Stimulated activated CD4-positive, alpha-beta T cell treated with anti-CD3 and anti-CD28 coated beads, Interleukin-15, amount 100 ng/mL, for 24 hours (primary cell): ENCODE data around the gene PTPRE.

Experiments
- DNase-seq: peaks from one replicate; pipeline ENCODE4 v3.0.0-alpha.2; 2020

PTPRE gene

DNA sequence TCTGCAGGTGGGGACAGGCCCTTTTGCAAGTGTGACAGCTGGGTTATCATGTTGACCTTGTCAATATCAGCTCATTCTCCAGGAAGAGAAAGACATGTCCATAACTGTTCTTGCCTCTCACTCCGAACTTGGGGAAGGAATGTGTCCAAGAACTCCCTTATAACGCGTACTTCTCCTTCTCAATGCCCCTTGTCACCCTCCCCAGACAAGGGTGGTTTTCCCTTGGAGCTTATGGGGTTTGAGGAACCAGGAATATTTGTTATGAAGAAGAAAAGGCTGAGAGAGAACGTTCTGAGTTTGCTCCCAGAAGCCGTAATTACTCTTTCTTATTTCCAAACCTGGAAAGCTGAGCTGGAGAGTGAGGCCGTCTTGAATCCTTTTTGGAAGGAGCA lies 141.9 kb downstream of the PTPRE start:
- no peak for DNase-seq

DNA sequence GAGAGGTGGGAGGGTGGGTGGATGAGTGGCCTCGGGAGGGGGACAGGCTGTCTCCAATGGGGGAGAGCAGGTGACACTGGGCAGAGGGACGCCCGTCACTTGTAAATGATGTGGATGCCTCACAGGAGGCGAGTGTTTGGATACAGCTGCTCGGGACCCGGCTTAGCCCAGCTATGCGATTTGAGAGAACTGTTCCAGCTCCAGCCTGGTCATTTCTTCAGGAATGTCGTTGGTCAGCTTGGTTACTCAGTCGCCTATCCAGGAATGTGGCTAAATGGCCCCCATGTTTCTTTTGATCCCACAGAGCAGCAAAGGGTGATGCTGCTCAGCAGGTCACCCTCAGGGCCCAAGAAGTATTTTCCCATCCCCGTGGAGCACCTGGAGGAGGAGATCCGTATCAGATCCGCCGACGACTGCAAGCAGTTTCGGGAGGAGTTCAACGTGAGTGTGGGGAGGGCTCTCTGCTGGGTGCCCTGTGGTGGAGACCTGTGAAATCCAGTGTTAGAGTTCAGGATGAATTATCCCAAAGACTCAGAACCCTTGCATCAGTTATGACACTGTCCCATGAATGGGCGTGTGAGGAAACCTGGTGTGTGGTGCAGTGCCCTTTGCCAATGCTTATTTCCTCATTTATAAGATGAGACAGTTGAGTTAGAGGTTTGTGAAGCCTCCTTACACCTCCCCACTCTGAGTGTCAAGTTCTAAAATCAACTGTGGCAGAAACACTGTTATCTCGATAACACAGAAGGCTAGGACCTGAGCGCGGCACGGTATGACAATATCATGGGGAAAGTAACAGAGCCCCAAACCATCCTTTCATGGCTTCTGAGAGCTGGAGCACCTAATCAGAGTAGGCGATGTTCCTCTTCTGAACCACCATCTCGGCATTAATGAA lies 142.6 kb downstream of the PTPRE start:
- DNase-seq, result no peak

DNA sequence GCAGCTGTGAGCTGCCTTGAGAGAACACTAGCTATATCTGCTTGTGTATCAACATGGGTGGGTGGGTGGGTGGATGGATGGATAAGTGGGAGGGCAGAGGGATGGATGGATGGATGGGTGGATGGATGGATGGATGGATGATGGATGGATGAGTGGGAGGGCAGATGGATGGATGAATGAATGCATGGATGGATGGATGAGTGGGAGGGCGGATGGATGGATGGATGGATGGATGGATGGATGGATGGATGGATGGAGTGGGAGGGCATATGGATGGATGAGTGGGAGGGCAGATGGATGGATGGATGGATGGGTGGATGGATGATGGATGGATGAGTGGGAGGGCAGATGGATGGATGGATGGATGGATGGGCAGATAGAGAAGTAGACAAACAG lies 143.2 kb downstream of the PTPRE start:
- no peak for DNase-seq

- no peak for DNase-seq
Observed at GRCh38 chr10:128050936-128051335, 144.0 kb downstream of the PTPRE start.

DNA sequence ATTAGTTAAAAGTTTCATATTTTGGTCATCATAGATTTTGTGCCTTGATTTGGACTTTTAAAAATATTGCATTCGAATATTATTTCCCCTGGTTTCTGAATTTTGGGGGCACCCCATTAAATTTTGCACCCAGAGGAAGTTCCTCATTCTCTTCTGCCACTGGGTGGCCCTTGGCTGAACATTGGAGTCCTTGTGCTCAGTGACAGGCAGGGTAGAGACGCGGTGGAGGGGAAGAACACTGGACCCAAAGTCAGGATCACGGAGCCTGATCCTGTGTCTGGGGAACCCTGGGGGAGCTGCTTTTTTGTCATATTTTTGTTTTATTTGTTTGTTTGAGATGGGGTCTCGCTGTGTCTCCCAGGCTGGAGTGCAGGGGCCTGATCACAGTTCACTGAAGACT lies 144.6 kb downstream of the PTPRE start:
- no peak for DNase-seq

- no peak for DNase-seq
Observed at GRCh38 chr10:128052696-128053095, 145.8 kb downstream of the PTPRE start.

DNA sequence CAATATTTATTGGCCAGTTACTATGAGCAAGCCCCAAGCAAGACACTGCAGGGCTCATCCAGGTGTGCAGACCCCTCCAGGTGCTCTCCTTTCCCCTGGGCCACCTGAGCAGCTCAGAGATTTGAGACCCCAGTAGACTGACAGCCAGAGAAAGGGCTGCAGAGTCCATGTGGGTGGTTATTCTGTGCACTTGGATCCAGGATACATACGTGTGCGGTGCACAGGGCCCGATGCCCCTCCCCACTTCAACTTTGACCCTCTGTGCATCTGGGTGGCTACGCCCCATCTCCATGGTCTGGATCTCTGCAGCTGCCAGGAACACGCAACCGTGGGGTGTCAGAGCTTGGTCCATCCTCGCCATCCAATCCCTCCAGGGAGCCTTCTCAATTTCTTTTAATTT lies 146.5 kb downstream of the PTPRE start:
- no peak for DNase-seq

DNA sequence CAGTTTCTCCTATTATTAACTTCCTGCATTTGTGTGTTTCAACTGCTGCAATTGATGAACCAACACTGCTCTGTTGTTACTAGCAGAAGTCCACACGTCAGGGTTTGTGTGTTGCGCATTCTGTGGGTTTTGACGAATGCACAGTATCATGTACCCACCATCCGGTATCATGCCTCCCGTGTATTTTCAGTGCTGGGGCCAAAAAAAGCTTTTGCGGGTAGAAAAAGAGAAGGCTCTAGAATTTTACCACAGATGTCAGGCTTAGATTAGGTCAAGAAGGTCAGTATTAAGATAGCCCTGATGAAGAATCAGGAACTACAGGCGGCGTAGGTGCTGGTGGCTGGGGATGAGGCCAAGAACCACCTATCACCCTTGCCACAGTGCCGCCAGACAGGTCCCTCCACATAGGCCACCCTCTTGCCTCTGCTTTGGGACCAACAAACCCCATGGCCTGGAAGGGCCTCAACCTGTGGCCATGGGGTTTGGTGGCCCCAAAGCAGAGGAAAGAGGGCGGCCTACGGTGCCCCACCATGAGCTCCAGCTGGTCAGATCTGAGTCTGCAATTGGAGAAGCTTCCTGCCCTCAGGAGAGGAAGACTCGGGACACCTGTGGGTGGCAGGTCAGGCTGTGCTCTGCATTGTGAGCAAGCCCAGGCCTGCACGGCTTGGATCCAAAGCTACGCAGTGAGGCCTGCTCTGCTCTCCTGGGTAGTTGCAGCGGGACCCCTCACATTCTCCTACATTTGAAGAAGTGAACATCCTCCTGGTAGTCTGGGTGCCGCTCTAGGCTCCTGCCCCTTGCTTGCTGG lies 147.5 kb downstream of the PTPRE start:
- no peak for DNase-seq

GRCh38 chr10:128055061-128055868 lies 148.4 kb downstream of the PTPRE start:
- DNase-seq, result no peak

DNA sequence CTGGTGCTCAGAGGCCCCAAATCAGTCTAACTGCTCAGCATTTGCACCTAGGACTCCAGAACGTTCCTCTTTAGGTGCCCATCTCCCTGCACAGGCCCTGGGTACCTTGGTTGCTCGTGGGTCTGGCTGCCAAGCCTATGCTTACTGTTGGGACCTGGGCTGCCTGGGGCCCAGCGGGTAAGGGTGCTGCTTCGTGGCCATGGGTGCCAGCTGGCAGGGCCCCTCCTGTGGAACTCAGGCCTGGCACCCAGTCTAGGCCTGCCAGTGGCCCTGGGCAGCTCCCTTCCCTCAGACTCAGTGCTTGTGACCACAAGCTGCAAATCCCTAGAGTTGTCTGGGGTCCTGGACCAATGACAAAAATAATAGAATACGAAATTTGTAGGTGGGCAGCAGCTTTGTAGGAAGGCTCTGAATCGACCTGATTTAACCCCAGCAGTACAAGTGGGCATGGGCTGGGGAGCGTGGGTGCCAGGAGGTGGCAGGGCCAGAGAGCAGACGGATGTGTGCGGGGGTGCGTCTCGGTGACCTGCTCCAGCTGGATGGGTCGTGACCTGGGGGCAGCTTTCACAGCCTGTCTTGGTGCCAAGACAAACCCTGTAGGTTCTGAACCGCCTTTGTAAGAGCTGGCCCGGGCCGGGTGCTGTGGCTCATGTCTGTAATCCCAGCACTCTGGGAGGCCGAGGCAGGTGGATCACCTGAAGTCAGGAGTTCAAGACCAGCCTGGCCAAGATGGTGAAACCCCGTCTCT lies 149.6 kb downstream of the PTPRE start:
- DNase-seq, result no peak

DNA sequence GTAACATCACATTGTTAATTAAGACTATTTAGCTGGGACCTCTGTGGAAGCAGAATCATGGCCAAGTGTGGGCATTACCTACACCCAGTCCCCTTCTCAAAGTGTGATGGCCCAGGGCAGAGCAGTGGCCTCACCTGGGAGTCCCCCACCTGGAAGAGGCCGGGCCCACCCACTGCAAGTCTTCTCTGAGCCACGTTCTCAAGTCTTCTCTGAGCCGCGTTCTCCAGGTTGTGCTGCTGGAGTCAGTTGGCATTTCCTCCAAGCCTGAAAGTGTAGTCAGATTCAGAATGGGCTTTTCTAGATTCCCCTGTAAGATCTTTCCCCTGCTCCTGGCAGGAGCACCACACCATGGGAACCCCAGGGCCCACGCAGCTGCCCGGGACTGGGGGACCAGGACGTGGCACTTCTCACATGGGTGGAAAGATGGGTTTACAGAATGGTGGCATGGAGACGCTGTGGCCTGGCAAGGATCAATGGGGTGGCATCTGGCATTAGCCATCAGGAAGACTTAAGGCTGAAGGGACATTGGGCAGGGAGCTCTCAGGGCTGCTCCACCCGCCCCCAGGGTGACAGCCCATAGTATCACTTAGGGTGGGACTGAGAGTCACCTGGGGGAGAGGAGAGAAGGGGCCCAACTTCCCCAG lies 151.3 kb downstream of the PTPRE start:
- no peak for DNase-seq

GRCh38 chr10:128058750-128059134 lies 151.8 kb downstream of the PTPRE start:
- DNase-seq, result no peak

DNA sequence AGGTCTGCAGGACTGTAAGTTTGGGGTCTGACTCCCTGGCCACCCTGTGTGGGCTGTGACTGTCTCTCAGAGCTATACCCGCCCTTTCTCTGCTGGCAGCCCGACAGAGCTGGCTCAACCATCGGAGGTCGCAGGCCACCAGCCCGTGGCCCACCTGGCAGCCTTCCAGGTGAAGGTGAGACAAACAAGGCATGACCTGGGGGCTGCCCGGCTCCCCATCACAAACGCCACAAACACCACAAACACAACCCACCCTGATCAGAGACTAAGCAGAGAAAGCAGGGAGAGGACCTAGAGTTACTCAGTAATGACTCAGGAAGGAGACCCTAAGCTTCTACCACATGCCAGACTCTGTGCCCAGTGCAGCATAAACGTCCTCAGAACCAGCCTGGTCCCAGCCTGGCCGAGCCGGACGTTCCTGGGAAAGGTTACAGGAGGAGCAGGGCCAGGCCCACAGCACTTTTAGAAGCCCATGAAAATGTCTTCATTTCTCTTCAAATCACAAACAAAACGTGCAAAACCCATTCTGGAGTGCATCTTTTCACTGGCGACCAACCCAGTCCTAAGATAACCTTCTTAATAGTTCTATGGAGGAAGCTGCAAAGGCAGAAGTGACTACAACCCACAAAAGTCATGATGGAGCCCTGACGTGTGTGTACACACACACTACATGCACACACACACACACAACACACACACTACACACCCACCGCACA lies 152.5 kb downstream of the PTPRE start:
- no peak for DNase-seq

GRCh38 chr10:128059982-128060293 lies 153.0 kb downstream of the PTPRE start:
- DNase-seq, result no peak

DNA sequence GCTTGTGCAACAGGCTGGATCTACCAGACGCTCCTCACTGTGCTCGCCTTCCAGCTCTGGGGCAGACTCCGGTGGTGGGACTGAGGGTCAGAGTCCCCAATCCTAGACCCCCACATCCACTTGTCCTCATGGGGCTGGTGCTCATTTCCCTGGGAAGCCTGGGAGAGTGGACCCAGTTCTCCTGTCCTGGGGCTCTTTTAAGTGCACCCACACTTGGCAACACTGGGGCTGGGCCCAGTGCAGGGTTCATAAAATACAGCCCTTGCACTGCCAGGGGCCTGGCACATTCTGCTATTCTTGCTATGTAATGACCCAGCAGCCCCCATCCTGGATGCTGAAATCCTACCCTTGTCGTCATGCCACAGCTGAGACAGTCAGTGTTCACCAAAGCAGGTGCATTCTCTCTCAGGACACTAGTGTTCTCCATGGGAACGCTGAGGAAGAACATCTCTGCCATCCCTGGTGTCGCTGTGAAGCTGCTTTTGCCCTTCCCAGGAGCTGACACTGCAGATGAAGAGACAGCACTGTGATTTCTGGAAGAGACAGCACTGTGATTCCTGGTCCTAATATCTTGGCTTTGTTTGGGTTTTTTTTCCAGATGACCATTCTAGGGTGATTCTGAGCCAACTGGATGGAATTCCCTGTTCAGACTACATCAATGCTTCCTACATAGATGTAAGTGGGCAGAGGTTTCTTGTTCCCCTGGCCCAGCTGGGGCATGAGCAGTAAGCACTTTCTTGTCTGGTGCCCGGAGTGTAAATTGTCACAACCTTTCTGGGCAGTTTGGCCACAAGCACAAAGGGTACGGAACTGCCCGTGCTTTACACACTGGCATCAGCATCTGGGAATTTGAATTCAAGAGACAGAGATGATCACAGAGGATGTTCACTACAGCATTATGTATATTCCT lies 153.7 kb downstream of the PTPRE start:
- DNase-seq, result no peak

GRCh38 chr10:128061306-128062300 lies 154.7 kb downstream of the PTPRE start:
- no peak for DNase-seq

GRCh38 chr10:128062331-128062880 lies 155.5 kb downstream of the PTPRE start:
- DNase-seq, result no peak

- peak; percentile 70 for DNase-seq
Observed at GRCh38 chr10:128062881-128063563, 156.1 kb downstream of the PTPRE start.
